Measurements from ENCODE around the gene STXBP3.

The STXBP3 gene

DNA sequence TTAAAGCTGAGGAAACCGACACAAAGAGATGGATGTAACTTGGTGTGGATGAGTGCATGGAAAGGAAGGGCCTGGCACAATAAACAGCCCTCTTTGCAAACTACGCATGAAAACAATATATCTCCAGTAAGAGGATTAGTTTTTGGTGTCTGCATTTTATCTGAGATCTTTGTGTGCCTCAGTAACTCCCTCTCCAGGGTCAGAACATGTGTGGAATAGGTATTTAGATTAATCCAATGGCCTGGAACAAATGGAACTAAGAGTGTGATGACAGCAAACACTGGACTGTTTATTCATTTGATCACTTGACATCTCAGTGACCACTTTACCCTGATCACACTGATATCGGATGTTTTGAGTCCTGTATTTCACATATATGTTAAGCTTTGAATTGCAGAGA, 65.1 kb downstream of the STXBP3 start:
- DNase-seq: no peak

GRCh38 chr1:108813326-108813725, 66.9 kb downstream of the STXBP3 start:
- no peak for DNase-seq

DNA sequence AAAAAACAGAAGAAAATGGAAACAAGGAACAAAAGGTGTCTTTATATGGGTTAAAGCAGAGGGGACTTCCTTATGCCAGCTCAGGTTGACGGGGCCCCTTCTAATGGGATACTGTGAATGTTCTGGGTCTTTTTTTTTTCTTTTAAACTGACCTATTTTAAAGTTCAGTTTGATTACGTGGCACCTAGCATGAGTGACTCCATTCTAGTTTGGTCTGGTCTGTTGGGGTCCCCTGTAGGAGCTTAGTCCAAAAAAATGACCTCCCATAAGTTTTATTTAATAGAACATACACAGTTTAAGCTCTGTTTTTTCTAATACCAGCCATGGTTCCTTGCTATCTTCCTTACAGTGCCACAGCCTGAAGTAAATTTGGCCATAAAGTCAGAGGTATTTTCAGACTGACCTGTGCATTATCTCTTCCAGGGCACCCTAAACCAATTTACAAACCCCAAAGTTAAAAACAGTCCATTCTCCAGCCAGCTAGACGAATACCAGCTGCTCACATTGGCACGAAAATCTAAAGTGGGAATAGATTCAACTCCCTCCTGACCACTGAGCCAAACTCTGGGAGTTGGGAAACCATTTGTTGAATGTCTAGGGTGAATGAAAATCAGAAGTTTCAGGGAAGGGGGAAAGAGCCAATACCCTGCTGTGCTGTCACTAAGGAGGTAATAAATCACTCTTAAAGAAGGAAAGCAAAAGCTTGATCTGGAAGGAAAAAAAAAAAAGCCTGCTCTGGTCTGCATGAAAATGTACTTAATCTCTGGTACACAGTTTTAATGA, 68.1 kb downstream of the STXBP3 start:
- no peak for DNase-seq

DNA sequence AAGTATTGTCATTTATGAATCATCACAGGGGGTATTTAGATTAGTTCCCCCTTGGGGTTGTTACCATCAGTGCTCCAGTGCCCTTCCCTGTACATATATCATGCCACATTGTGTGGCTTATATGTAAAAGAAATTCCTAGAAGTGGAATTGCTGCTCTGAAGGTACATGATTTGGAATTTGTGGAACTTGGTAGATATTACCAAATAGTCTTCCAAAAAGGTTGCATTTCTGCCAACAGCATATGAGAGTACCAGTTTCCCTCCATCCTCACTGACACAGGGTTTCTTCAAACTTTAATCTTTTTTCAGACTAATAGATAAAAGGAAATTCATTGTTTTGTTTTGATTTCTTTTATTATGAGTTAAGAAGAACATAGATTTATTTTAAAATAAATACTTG, 69.1 kb downstream of the STXBP3 start:
- no peak for DNase-seq

- DNase-seq: peak; percentile 29 to 62
These were observed 69.8 kb downstream of the STXBP3 start for GRCh38 chr1:108816049-108816893.

DNA sequence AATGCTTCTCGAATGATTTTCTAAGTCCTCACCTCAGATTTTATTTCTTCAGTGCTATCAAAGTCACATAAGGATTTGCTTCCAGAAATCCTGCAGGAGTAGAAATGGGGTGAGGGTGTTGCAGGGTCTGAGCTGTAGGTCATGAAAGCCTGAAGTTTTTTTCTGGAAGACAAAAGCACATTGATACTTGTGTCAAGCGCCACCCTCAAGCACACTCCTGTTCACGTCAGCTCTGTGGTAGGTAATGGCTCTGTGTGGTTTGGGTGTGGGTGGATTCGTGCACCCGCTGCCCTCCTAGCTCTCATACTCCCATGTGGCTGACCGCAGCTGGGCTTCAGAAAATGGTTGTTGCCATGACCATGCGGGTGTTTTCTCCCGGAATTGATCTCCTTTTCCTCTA, 70.5 kb downstream of the STXBP3 start:
- DNase-seq: peak; percentile 22 to 56

GRCh38 chr1:108817811-108818210, 71.3 kb downstream of the STXBP3 start:
- DNase-seq: no peak

- no peak for DNase-seq
These were observed 73.4 kb downstream of the STXBP3 start for GRCh38 chr1:108819878-108820277.

- DNase-seq: no peak
These were observed 77.2 kb downstream of the STXBP3 start for GRCh38 chr1:108823632-108824031.

GRCh38 chr1:108824051-108824450, 77.6 kb downstream of the STXBP3 start:
- no peak for DNase-seq

DNA sequence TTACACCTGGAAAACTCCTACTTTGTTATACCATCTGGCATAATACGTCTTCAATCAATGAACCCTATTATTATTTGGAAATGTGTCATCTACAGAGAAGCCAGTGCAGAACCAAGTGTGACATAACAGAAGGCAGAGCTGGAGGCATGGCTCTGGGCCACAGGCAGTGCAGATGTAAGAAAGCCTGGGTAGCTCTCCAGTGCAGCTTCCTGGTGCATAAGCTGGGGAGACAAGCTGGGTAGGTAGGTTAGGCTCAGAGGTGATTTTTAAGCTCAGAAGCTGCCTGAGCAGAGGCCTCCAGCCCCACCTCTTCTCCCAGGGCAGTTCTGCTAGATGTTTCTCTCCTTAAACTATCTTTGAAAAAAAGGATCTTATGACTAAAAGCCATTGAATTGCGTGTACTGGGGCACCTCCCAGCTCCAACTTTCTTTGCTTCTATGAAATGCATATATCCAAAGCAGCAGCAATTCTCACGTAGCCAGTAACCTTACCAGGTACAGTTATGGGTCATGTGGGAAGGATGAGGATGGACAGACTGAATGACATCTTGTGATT, 79.7 kb downstream of the STXBP3 start:
- DNase-seq: no peak

- peak; percentile 47 to 53 for DNase-seq
These were observed 81.8 kb downstream of the STXBP3 start for GRCh38 chr1:108828074-108828961.

DNA sequence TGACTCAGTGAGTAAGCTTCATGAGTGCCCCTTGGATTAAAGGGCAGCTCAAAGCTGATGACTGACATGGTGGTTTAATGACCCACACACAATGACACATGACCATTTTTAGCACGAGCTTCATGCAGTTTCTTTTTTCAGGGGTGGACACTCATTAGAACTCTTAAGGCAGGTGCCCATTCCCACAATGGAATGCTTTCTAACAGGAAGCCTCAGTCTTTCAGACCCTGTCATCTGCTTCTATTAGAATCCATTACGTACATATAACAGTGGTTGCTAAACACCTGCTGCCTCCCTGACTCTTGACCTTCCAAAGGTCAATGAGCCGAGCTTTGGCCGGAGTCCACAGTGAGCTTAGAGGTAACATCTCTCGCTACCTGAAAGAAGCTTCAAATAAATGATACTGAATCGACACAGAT, 83.0 kb downstream of the STXBP3 start:
- no peak for DNase-seq

DNA sequence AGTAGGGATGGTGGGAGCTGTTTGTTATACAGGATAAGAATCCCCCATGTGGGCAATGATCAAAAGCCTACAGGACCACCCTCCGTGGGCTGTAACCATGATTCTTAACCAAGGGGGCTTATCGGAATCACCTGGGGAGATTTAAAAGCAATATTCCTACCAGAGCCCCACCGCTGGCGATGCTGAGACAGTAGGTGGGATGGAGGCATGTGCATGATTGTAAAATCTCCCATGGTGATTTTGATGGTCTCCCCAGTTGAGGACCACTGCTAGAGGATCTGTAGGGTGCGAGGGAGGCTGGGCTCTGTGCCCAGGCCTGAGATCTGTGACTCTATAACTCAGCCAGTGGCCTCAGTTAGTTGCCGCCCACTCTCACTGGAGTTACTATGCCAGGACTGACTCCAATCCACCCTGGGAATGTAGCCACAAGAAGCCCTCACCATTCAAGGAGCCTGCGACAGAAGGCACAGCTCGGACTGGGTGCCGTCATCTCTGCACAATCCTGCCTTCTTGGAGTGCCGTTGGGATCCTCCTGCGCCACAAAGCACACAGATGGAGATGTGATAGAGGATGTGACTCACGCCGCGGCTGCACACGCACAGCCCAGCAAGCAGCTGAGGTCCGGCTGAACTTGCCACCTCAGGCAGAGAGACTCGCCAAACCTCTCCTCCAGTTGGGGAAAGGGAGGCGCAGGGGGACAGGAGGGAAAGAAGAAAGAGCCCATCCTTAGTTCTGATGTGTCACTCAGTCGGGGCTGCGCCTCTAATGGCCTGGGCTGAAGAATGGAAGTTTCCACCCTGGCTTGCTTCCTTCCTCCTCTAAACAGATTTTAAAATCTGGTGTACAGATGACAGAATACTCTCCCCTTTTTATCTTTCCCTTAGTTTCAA, 83.9 kb downstream of the STXBP3 start:
- no peak for DNase-seq

DNA sequence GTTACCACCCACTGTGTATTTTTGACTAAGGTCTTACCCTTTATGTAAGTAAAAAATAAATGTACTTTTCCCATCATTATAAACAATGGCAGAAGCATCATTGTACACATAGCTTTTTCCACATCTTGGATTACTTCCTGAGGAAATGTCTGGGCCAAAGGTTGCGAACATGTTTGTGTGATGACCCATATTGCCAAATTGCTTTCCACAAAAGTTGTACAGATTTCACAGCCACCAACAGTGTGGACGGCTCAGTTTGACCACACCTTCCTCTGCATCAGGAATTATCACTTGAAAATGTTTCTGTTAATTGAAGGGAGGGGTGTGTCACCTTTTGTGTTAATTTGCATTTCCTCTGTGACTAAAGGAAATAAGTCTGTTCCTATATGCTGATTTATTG, 84.8 kb downstream of the STXBP3 start:
- no peak for DNase-seq

DNA sequence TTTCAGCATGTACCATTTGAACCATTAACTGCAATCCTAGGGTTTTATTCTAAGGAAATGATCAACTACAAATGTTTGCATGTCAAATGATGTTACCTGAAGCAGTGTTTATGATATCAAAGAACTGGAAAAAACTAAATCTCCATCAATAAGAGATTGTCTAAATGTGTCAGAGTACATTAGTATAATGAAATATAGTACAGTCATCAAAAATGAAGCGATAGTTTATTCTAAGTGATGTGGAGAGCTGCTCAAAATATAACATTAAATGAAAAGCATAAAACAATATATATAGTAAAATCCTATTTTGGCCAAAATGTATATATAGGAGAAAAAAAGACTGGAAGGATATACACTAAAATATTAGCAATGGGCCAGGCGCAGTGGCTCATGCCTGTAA, 86.5 kb downstream of the STXBP3 start:
- DNase-seq: no peak

DNA sequence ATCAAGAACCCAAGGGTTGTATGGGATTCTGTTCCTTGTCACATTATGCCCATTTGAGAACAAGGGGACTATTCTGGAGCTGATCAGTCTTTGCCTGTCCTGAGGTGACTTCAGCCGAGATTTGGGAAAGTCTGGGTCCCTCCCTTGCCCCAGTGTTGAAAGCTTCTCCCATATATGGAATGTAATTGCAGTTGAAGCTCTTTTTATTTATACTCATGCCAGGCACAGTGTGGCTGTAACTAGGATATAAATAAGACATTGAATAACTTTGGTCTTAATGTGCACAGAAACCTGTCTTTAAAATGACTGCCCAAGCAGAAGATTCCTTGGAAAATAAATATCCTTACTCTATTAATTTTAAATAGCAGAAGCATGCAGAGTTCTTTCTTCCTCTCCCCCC, 95.2 kb downstream of the STXBP3 start:
- no peak for DNase-seq

- DNase-seq: no peak
These were observed 96.2 kb downstream of the STXBP3 start for GRCh38 chr1:108842525-108843181.

DNA sequence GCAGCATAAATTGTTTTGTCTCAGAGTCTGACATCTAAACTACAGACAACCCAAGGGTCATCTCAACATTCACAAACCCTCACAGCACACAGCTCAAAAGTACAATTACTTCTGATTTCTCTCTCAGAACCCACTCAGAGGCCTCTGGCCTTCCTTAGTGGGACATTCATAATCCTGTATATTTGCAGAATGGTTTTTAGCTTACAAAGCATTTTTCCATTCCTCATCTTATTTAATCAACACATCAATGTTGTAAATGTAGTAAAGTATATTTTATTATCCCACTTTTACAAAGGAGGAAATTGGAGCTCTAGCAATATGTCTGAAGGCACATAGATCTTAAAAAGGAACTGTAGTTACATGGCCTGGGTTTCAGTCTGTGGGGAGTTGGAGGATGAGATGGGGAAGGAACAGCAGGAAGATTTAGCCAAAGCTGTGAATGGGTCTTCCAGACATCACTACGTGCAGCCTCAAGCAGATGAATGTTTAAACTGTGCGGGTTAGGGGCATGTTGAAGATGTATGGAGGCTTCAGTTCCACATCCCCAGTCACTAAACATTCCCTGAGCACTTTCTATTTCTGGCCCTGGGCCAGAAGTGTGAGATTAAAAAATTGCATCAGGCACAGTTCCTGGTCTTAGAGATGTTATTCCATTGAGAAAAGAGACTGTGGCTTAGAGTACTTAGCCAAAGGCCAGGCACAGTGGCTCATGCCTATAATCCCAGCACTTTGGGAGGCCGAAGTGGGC, 97.1 kb downstream of the STXBP3 start:
- DNase-seq: no peak

GRCh38 chr1:108845446-108845845, 99.0 kb downstream of the STXBP3 start:
- no peak for DNase-seq

Measured in NCI-H187 (cell line).